GM11168 (cell line): ENCODE measurements around the gene CREG1.

Experiments
- in situ Hi-C: fragments of 300-500 bp; cut with MboI; formaldehyde crosslinking; loops from one replicate; pipeline ENCODE4 v1.12.0; 2022; ENCODE audit warnings: low sequenced_read_pairs; ENCODE audit not compliant: unreplicated experiment

The CREG1 gene

DNA sequence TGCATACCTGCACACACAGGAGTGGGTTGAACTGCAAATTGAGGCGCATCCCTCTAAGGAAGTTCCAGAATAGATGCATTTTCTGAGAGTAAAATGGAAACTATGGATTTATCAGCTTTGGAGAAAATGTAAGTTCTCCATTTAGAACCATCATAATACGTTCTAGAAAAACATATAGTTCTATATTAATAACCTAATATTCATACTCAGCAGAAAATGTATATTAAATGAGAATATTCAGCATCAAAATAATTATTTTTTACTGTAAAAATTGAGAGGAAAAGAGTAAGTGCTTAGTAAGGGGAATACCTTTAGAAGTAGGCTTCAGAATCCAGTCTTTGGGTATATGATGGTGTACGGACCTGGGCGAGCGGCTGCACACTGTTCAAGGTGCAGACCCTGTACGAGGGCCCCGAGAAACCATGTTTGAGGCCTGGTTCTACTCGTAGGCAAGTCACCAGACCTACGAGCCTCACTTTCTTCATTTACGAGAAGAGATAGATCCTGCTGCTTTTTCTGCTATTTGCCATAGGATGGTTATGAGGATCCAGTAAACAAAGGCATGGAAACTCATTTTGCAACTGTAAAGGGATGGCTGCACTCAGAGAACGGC lies 42.1 kb downstream of the CREG1 start:
- in situ Hi-C loops, result no loop called here

DNA sequence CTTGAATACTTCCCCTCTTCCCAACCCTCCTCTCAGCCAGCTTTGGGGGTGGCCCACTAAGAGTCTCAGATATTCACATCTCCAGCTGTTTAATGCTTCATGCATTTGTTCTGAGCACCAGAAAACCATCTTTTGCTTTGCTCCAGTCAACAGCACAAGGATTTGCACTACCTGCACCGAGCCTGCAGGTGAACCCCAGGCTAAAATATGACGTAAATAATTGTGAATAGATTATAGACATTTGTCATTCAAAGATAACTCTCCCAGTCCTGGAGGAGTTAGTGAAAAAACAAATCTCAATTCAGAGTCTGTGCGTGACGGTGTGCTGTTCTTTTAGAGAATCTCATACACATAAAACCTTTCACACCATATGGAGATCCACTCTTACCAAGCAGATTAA lies 42.7 kb downstream of the CREG1 start:
- in situ Hi-C loops, result no loop called here

DNA sequence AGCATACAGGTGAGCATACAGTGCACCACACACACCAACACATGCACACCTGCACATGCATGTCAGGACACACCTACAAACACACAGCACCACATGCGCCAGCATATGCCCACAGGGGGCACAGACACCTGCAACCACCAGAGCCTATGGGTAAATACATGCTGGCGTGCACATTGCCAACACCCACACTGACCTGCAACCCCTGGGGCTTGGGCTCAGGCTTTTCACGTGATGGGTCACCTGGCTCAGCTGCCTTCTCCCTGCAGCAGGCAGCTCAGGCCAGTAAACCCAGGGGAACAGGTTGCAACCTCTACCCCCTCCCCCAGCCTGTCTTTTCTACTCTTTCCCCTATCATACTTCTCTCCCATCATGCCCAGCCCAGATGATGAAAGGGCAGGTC lies 43.3 kb downstream of the CREG1 start:
- in situ Hi-C loops, result no loop called here

DNA sequence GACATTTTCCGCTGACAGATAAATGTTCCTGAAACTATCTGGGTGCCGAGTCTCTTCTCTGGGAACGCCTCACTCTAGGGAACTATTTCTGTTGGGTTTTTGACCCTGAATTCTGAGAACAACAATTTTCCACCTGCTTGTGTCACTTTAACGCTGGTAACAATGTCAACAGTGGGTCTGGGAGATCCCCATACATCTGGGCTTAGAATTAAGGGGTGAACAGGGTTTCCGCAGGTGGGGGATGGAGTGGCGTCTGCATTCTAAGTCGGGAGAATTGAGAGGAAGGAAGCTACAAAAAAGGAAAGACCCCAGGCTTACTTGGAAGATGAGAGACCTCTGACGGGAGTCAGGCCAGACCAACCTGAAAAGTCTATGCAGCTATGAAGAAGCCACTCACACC lies 44.0 kb downstream of the CREG1 start:
- in situ Hi-C loops, result no loop called here

DNA sequence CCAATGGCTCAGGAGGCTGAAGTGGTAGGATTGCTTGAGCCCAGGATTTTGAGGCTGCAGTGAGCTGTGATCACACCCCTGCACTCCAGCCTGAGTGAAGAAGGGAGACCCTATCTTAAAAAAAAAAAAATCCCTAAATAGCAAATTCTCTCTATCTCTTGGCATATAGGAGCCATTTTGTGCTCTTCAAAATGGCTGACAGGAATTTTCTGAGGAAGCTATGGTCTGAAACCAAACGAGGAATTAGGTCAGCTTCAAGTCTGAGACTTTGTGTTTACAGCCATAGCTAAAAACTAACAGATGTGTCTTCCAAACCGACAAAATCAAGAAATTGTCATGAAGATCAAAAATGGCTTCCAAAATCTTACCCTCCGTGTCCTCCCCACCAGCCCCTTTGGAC lies 45.8 kb downstream of the CREG1 start:
- in situ Hi-C loops, result no loop called here

DNA sequence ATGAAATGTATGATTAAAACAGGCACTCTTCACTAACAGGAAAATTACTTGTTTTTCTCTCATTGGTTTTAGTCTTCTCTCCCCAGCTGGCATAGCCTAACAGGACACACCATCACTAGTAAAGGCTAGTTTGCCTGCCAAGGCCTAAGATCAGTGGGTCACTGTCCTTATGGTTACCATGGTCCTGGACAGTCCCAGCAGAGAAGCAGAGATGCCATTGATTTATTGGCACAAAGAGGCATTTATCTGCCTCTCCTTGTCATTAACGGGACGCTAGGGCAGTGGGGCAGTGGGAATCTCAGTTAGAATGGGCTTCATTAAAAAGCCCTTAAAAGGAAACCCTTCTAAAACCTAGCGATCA lies 49.1 kb downstream of the CREG1 start:
- in situ Hi-C loops, result no loop called here

DNA sequence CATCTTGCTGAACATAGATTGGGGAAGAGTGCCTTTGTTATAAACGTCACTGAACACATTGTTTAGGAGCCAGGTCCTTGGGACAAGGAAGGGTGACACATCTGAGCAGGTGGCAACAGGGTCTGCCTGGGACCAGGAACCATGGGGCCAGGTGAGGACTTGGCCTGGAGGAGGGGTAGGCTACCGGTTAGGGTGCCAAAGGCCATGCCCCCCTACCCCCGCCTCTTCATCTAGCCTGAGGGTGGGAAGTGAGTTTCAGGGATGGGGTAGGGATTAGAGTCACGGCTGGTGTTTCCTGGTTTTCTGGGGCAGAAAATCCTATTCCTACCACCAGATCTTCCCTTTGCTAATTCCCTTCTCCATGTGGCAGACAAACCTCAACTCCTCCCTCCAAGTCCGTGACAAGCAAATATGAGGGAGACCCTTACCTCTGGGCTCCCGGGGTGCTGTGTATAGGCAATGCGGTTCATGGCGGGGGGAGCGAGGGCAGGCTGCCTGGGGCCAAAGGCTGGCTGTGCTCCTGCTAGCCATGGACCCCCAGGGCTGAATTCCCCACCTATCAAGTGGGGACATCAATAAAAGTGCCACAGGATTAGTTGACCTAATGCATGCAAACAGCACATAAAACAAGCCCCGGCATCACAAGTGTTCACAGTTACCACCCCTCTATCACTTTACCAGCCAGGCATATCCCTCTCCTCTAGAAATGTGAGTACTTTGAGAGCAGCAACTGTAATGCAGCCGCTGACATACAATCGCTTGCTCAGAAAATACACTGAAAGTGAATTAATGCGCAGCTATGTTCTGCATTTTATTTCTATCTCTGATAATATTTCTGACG lies 49.7 kb downstream of the CREG1 start:
- in situ Hi-C loops, result no loop called here

DNA sequence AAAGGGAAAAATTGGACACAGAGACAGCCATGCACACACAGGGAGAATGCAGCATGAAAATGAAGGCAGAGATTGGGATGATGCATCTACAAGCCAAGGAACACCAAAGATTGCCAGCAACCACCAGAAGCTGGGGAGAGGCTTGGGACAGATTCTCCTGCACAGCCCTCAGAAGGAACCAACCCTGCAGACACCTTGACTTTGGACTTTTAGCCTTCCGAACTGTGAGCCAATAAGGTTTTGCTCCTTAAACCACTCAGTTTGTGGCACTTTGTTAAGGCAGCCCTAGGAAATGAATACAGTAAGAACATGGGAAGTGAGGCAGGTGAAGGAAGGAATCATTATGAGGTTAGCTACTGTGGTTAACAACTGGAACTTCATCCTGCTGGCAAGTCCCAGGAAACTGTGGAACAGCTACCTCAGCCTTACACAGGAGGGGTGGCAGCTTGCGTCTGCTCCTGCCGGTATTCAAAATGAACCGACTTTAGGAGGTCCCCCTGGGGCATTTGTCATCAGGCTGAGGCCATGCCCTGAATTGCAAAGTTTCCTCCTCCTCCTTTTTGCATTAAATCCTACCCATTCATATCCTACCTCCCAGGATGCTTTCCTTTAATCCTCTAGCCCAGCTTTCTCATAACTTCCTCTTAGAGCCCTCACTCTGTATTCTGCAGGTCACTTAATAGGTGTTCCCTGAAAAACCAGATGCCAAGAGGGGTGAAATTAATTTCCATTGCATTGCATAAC lies 50.7 kb downstream of the CREG1 start:
- in situ Hi-C loops, result no loop called here

DNA sequence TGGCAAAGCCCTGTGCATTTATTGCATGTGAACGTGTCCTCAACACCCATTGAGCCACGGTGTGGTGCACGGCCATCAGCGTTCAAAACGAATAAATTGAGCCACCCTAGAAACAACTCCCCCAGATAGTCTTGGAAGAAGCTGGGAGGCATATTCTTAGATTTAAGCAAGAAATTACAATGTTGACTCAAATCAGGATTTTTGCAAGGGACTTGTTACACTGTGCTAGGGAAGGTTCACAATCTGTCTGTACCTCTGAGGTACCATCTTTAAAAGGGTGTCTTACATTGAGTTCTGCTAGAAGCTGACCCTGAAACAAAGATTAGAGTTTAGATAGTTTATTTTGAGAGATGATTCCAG lies 51.4 kb downstream of the CREG1 start:
- in situ Hi-C loops, result no loop called here

DNA sequence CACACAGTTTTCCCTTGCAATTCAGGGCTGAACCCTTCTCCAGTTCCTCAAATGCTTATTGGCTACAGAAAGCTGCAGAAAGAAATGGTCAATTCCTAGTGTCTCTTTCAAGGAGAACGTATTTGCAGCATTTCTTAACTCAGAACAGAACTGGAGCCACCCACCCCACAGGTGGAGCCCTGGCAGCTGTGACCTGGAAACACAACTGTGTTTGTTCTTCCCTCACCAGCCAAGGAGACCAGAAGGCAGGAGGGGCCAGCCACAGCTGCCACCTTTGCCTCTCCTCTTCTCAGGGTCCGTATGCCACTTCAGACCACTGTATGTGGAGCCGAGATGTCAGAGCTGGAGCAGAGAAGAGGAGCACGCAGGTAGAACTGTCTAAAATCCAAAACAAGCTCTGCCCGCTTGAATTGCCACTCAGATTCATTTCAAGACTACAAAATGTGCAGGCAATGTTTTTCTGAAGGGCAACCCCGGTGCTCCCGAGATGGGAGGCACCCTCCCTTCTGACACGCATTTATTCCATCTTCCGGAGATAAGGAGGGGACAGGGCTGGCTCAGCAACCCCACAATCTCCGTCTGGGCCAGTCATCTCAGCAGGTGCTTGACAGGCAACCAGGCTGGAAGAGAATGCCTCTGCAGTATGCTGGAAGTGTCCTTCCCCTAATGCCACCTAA lies 51.9 kb downstream of the CREG1 start:
- in situ Hi-C loops, result no loop called here

DNA sequence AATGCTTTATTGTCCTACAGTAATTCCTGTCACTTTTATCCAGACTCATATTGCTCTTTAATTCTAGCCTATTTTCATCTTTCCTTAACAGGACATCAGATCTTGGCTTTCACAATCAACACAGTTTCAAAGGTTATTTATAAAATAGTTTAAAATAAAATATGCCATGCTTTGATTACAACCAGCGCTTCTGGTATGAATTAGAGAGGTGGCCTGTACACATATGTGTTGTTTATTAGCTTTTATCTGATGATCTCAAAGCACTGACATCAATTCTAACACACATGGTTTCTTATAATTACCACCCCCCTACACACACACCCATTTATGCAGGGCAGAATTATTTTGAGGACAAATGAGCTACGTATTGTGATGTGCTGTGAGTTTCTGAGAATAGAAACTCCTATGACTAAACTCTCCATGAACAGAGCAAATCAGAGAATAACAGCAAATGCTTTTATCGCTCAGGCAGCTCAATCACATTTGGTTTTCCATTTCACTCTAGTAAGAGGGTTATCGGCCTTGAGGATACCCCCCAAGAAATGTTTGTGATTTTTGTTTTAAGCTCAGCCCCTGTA lies 53.2 kb downstream of the CREG1 start:
- in situ Hi-C loops, result no loop called here

DNA sequence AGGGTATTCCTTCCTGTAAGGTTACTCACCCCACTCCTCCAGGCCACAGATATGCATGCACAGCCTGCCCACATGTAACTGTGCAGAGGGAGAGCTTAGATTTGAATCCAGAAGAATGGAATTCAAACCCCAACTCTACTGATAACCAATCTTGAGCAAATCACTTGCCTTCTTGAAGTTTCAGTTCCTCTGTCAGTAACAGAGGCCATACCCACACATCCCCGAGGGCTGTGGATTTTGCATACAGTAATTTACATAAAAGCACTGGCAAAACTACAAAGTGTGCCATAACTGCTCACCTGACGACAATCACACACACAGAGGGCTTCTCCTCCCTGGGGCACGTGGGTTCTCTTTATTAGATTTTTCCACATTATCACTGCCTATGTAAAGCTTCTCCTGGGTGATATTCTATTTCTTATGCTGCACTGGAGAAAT lies 53.9 kb downstream of the CREG1 start:
- in situ Hi-C loops, result no loop called here

DNA sequence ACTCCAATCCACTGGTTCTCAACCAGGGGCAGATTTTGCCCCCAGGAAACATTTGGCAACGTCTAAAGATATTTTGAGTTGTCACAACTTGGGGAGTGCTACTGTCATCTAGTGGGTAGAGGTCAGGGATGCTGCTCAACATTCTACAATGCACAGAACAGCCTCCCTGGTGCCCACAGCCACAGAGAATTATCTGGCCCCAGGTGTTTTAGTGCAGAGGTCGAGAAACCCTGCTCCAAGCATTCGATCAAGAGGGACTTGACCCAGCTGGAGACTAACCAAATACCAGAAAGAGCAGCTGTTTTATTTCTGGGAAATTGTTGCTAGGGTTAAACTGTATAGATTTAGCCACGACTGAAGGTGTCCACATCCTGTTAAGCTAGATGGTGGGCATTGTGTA lies 54.5 kb downstream of the CREG1 start:
- in situ Hi-C loops, result no loop called here

DNA sequence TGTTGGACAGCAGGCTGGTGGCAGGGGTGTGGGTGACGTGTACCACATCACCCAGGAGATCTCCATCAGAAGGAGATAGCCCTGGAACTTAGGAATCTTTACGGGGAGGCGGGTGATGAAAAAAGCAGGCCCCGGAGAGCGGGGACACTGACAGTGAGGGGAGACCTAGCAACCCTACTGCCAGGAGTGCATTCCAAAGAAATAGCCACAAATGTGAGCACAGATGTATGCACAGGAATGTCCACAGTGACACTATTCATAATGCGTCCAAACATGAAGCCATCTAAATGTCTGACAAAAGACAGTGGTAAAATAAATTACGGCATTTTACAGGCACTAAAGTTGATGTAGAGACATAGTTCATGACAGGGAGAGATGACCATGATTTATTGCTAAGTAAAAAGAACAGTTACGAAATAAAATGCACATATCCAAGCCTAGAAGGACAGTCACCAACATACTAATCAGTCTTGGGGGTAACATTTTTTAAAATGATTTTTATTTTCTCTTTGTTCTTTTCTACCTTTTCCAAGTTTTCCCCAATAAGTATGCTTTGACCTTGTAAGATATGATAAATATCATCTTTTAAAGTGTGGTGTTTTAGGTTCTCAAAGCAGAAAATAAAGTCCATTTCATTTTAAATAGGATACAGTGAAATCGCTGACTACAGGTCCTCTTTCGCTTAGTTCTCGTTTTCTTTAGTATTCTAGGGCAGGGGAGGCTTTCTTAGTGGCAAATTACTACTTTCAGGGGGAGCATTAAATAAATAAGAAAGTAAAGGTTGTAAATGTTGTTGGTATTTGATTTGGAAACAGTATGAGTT lies 56.6 kb downstream of the CREG1 start:
- in situ Hi-C loops, result no loop called here

DNA sequence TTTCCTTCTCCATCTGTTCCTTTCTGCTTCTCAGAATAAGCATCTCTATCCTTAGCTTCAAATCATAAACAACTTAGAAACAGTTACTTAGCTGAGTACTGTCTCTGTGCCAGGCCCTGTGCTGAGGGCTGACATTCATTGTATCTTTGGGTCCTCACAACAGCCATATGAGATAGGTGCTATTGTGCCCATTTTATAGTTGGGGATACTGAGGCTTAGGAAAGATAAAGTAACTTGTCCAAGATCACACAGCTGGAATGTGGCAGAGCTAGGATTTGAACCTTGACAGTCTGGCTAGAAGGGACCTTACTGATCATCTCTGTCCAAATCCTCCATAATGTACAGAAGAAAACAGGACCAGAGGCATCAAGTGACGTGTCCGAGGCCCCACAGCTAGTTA lies 60.2 kb downstream of the CREG1 start:
- in situ Hi-C loops, result no loop called here

DNA sequence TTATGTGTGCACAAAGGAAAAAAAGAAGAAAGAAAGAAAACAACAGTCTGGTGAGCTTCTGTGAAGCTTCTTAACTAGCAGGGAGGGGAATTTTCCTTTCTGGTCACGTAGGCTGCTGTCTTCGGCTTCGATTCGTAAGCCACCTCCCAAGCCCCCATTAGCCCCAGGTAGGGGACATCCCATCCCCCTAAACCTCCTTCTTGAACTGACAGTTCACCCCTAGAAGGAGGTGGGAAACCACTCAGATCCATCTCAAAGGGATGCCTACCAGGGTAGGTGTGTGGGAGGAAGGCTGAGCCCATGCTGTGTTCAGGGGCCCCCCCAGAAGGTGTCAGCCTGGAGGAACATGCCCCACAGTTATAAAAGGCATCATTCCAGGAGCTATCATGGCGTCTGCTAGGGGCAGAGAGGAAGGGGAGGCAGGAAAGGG lies 61.1 kb downstream of the CREG1 start:
- in situ Hi-C loops, result no loop called here

DNA sequence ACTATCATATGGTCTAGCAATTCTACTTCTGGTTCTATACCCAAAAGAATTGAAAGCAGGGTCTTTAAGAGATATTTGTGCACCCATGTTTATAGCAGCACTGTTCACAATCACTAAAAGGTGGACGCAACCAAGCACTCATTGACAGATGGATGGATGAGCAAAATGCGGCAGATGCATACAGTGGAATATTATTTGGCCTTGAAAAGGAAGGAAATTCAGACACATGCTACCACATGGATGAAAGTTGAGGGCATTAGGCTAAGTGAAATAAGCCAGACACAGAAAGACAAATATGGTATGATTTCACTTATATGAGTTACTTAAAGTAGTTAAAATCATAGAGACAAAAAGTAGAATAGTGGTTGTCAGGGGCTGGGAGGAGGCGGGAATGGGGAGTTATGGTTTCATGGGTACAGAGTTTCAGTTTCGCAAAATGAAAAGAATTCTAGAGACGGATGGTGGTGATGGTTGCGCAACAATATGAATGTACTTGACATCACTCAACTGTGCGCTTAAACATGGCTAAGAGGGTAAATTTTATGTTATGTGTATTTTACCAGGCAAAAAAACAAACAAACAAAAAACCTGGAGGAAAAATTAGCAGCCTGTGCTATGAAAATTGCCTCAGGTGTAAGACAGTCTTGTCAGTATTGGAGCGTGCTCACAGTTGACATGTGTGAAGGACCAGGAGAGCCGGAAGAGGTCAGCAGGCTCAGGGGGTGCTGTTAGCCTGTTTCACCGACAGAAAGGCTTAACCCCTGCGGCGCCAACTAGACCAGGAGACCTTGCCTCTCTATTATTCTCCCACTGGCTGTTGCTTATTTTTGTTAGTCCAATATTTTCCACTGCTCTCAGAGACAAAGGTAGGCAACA lies 61.7 kb downstream of the CREG1 start:
- in situ Hi-C loops, result no loop called here
